NCI-H1048 (cell line): ENCODE measurements around the gene HOXC5.
A peak's percentile ranks its signal among the peaks of the same experiment; 100 is the strongest.

Experiments used
- DNase-seq: peaks from one replicate; lab custom pipeline; 2025; lab: John Stamatoyannopoulos, UW

The HOXC5 gene

DNA sequence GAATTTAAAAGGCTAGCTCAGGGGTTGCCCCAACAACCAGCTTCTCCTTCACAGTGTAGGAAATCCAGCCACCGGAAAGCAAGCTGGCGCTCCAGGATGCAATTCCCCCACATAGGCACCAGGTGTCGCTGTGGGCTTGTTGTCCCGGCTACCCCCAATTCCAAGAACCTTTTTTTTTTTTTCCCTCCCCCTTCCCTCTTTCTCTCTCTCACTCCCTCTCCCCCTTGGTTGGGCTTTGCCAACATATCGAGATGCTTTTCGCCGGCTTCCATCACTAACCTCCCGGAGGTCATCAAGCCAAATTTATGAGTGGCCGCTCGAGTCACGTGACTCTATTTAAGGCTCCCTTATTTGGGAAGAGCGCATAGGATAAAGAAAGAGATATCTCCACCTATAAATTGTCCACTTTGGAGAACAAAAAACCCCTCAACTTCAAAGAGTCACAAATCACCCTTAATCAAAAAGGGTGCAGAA lies at the start of gene HOXC5:
Gene HOXC5, plus strand, starts transcription at position 424 of the 474 bp plus-strand sequence. CDS start 73 bp downstream, outside the sequence.
- peak; percentile 66 for DNase-seq

DNA sequence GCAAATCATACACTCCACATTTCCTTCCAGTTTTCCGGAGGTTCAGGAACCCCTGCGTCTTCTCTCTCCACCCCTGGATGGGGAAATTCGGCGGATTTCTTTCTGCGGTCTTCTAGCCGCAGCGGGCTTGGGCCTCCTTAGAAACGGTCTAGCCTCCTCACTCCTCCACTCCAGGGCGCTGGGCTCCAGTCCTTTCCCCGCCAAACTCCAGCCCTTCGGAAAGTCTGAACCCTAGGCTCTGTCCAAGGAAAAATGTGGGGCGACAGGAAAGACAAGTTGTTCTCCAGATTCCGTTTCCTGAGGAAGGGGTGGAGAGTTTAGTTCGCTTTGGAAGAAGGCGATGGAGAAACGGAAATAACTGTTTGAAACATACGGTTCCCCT lies 49.3 kb upstream of the HOXC5 start:
- DNase-seq = no peak

DNA sequence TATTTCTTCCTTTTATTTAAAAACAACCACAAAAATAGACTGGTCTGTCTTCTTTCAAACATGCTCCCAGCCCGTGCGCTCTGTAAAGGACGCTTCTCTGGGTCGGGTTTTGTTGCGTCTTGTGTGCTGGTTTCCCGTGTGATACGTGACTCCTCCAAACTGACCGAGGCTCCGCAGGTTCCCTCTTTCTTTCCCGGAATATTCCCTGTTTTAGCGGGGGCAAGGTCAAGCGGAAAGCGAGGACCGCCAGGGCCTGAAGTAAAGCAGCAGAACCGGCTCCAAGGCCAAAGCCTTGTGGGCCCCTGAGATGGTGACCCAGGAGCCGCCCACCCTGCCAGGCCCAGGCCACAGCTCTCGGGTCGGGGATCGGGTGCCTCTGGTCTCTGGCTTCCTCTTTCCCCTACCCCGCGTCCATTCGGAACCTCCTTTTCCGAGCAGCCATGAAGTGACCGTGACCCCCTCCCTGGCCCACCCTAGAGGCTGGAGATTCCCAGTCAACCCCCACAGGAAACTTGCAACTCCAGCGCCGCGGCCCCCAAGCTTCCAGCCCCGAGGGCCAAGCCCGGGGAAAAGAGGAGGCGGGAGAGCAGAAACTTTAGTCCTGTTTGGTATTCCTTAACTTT lies 48.8 kb upstream of the HOXC5 start:
- no peak for DNase-seq

DNA sequence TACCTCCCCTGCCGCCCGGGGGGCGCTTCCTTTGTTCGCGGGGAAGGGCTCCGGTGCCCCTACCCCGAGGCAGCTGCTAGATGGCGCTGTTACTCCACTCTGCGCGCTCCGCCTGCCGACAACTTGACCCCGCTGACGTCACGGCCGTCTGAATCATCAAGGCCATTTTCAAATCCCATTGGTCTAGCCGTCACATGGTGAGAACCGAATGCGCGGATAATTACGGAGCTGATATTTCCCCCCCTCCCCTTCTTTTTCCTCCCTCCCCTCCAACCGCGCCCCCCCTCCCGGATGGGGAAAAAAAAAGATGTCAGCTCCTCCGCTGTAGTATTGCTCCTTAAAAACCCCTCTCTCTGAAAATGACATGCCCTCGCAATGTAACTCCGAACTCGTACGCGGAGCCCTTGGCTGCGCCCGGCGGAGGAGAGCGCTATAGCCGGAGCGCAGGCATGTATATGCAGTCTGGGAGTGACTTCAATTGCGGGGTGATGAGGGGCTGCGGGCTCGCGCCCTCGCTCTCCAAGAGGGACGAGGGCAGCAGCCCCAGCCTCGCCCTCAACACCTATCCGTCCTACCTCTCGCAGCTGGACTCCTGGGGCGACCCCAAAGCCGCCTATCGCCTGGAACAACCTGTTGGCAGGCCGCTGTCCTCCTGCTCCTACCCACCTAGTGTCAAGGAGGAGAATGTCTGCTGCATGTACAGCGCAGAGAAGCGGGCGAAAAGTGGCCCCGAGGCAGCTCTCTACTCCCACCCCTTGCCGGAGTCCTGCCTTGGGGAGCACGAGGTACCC lies 47.8 kb upstream of the HOXC5 start, which contains the start of gene HOXC10:
Gene HOXC10, plus strand, starts transcription at position 246 of the 791 bp plus-strand sequence. Its CDS starts 114 bp downstream, at position 360.
- peak; percentile 98 for DNase-seq

DNA sequence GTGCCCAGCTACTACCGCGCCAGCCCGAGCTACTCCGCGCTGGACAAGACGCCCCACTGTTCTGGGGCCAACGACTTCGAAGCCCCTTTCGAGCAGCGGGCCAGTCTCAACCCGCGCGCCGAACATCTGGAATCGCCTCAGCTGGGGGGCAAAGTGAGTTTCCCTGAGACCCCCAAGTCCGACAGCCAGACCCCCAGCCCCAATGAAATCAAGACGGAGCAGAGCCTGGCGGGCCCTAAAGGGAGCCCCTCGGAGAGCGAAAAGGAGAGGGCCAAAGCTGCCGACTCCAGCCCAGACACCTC lies 47.2 kb upstream of the HOXC5 start:
- no peak for DNase-seq

DNA sequence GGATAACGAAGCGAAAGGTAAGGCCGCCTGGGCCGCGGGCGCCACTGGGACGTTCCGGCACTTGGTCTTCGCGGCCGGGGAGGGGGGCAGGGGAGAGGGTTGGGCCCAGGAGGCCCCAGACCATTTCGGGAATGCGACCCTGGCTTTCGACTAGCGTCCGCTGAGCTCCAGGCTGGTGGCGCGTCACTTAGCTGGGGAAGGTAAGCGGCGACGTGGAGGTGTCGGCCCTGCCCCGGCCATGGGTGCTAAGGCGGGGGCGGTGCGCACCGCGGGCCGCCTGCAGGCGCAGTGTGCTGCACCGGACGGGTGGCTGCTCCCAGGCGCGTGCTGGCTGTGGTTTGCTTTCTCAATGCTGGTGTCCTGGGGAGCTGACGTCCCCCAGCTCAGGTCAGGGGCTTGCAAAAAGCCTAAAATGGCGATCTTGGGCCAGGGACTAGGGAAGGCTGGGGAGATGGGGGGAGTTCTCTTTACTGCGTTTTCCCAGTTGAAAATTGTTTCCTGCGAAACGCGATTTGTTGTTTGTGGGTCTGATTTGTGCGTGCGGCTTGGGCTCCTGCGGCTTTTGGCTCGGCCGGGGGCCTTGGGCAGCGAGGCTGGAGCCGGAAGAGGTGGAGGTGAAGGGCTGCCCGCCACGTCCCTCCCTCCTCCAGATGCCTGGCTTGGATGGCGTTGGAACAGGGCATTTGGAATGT lies 46.7 kb upstream of the HOXC5 start:
- DNase-seq = no peak

DNA sequence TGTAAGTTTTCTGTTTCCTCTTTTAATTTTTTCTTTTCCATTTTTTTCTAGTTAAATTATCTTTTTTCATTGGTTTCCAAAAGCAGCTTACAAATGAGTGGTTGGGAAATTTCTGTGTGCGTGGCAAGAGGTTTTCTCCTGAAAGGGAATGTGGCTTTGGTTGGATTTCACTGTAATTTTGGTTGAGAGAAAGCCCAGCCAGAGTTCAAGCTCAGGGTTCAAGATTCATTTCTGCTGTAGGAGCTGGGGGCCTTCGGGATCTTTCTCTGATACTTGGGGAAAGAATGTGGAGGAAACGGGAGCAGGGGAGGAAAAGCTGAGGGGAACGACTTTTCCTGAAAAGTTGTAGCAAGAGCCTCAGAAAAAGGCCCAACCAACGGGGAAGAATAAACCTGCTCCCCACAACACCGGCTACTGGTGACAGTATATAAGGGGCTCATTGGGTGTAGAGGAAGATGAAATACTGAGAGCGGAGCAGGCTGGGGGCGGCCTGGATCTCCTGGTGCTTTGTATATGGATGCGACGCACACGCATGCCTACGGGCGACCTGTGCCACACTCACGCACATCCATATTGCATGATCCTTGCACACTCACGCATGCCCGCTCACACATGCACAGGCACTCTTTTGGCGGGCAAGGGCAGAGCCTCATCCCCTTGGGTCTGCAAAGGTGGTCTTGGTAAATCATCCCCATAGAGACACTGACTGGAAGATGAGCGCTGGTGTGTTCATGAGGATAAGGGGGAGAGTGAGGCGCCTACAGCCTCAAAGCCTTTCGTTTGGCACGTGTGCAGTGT lies 46.0 kb upstream of the HOXC5 start:
- no peak for DNase-seq

DNA sequence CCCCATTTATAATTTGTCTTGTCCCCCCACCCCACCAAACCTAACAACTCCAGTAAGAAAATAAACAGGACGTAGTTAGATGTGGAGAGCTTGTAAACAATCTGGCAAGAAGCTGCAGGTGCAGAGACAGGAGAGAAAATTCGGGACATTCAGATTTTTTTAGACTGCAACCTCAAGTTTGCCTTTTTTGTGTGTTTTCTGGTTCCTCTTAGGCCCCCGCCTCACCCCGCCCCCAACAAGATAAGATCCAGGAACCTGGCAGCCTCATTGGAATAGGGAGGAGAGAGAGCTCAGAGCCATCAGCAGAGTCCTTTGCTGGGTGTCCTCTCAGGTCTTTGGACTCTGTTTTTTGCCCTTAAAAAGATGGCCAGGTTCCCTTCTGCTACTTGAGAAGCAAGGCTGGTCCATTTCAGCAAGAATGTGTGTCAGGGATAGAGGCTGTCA lies 45.0 kb upstream of the HOXC5 start:
- no peak for DNase-seq

DNA sequence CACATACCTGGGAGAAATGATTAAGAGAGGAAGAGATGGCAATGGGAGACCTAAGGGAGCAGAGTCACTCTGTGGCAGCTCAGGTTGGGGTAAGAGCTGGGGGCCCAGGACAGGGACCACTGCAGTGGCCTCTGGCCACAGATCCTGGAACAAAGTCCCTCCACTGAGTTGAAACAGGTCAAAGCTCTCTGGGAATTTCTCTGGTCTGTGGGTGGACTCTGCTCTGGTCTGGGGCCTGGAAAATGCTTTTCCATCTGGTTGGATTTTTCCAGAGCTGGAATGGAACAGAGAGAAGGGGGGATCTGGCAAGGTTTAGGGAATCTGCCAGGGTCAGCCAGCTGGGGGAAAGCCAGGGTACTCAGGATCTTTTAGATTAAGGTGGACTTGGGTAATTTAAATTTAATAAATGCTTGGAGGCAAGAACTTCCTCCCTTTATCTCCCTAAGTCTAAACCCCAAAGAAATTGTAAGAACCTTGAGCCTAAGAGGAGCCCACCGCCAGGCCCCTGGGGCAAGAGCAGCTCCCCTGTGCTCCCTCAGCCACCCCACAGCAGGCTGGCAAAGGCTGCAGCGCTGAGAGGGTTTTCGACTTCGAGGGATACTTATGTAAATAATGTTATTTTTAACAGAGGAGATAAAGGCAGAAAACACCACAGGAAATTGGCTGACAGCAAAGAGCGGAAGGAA lies 44.2 kb upstream of the HOXC5 start:
- DNase-seq = no peak

DNA sequence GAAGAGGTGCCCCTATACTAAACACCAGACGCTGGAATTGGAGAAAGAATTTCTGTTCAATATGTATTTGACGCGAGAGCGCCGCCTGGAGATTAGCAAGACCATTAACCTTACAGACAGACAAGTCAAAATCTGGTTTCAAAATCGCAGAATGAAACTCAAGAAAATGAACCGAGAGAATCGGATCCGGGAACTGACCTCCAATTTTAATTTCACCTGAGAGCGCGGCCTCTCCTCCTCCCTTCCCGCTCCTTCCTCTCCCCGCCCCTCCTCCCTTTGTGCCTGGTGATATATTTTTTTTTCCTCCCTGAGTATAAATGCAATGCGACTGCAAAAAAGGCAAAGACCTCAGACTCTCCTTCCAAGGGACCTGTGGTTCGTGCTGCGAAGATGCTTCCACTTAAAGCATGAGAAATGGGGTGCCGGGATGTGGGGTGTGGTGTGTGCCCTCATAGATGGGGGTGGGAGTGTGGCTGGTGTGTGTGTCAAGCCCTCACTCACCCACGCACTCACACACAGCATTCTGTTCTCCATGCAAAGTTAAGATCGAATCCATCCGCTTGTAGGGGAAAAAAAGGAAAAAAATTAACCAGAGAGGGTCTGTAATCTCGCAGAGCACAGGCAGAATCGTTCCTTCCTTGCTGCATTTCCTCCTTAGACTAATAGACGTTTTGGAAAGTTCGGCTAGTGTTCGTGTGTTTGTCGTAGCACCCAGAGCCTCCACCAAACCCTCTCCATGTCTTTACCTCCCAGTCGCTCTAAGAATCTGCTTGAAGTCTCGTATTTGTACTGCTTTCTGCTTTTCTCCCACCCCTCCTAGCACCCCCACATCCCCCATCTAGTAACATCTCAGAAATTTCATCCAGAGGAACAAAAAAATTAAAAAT lies 43.4 kb upstream of the HOXC5 start:
- no peak for DNase-seq

DNA sequence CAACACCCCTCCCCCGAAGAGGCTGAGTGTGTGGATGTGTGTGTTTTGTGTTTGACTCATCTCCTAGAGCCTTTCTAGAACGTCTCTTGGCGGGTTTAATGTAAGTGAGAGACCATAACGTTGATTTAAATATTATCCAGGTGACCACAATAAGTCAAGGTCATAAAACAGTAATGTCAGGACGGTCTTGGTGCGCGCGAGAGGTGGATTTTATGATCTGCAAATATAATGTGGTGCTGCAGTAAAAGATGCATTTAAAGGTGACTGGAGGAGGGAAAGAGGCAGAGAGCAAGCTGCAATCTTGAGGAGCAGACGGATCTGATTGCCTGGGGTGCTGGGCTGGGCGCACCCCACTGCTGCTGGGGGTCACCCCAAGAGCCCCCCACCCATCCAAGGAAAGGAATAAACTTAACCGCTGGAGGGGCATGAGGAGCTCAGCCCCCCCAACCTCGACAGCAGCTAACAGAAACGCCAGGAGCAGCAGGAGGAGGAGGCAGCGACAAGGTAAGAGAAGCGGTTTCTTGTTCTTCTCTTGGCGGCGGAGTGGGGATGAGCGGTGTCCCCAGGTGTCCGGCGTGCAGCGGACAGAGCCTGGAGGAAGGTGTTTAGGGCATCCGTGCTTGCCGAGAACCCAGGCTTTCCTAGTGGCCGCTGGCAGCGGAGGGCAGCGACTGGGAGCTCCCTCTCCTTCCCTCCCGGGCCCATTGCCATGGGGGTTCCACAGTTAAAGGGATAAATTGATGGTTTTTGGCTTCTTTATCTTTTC lies 42.4 kb upstream of the HOXC5 start:
- DNase-seq = no peak

DNA sequence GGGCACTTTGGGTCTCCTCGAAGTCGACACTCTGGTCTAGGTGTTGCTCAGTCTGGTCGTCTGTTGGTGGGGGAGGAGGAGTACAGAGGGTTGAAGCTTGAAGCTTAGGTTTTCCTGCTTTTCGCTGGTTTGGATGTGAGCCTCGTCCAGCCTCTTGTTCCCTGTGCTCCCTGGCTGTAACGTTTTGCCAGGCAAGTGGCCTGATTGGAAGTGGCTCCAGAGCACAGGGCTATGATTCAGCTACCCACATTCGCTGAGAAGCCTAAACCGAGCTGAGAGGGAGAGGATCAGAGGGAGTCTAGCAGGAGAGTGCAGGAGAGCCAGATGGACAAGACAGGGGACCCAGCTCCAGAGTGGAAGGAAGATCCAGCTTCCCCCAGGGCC lies 41.8 kb upstream of the HOXC5 start:
- DNase-seq = no peak

DNA sequence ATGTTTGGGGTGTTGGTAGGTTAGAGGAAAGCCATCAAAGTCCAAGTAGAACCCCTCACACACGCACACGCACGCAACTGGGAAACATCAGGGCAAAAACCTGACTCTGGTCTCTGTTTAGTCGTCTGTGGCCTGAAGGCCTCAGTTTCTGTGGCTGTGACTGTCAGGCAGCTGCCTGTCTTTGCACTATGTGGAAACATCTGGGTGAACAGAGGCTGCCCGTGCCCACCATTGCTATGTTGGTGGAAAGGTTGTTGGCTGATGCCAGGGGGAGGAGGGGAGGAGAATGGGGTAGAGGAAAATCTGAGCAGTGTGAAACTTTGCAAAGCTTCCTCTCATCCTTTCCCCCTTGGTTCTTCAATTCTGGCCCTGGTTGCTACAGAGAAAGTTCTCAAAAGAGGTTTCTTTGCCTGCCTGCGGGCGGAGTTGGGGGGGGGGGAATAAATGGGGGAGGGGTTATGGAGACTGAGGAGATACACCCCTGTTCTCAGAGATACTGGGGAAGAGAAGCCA lies 40.4 kb upstream of the HOXC5 start:
- no peak for DNase-seq

DNA sequence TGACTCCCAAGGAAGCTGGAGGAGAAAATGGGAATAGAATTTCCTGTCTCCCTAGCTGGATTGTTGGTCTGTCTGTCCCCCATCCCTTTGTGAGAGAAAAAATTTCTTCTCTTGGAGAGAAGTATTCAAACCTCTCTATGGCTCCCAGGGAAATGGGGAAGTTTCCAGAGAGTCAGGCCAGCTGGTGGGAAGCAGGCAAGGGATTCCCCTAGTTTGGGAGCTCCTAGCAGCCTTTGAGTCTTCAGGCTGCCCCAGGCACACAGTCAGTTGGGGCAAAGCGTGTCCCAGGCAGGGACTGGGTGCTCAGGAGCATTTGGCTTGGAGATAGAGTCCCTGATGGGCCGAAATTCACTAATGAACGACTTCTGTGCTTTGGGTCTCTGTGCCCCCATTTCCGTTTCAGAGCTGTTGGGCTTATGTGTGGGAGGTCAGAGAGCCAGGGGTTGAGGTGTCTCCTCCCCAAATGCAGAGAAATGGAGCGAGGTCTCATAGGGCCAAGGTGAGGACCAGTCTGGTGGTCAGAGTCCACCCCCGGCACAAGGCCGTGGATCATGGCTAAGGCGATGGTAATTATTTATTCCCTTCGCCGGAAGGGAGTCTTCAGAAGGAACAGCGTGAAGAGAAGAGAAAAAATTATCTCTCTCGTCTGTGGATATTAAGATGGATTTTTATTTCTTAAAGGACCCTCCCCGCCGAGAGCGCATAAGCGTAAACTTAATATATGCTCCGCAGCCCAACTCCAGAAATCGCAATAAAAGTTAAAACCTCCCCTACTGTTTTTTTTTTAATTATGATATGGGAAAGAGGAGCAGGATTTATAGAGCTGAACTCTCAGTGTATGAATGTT lies 39.5 kb upstream of the HOXC5 start:
- DNase-seq = no peak

DNA sequence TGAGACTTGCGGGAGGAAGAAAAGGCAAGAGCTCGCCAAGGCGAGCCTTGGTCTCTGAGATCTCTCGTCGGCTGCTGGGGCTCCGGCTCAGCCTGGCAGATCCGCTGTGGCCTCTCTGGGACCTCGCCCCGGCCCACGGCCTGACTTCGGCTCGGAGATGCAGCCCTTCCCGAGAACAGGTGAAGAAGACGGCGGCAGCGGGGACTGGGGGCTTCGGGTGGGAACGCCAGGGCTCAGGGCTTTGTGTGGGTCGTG lies 38.9 kb upstream of the HOXC5 start:
- DNase-seq = no peak

DNA sequence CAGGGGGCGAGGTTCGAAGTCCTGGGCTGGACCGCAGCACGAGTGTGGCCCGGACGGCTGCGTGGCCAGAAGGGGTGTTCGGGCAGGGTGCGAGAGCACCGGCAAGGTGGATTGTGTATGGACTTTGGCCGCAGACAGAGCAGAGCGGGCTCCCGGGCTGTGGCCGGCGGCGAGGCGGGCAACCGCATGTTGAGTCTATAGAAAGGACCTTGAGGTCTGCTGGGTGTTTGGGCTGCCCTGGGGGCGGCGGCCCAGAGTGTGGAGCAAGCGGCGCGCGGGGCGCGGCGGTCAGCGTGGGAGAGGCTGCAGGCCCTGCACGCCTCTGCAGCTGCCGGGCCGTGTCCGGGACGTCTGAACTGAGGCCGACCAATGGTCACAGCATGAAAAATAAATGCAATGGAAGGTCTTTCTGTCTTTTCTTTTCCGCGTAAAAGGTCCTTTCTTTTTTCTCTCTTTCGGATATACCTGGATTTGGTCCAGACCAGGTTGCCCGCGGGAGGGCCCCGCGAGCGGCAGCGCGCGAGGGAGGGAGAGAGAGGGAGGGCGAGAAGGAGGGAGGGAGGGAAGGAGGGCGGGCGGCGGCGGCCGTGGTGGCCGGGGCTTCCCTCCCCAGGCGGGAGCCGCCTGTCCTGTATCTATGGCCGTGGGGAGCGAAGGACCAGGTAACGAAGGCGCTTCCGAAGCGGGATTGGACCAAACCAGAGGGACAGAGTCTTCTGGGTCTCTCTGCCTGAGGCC lies 38.4 kb upstream of the HOXC5 start:
- no peak for DNase-seq

DNA sequence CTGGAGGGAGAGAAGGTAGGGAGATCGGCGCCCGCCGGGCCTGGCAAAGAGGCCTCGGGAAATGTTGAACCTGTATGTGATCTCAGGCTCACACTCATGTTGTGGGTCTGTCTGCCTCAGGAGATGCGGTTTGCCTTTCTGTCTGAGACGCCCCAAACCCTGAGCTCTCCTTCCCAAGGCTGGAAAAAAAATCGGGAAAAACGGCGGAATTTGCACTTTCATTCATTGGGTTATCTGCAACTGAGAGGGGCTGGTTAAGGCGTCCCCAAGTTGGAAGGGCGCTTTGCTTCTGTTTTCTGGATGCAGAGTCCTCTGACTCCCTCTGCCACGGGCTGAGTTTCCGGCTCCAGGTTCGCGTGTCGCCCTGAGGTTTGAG lies 37.9 kb upstream of the HOXC5 start:
- no peak for DNase-seq
